ENCODE measurements around the gene BZW1.

Gene BZW1

DNA sequence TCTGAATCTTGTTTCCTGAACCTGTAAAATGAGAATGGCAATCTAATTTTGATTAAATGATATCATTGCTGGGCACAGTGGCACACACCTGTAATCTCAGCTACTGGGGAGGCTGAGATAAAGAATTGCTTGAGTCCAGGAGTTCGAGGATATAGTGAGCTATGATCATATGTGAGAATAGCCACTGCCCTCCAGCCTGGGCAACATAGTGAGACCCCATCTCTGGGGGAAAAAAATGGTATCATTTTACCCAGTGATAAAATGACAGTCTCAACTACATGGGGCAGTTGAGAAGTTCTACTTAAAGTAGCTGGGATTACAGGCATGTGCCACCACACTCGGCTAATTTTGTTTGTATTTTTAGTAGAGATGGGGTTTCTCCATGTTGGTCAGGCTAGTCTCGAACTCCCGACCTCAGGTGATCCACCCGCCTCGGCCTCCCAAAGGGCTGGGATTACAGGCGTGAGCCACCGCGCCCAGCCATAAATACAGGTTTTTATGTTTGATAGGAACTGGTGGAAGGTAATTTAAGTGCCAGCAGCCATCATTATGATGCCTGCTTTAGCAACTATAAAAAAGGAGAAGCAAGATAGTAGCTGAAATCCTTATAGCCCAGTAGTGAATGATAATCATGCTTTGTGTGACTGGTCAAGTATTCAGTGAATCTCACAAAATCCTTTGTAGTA, 17.0 kb downstream of the BZW1 start:
- TF ChIP-seq, protein P1, sequence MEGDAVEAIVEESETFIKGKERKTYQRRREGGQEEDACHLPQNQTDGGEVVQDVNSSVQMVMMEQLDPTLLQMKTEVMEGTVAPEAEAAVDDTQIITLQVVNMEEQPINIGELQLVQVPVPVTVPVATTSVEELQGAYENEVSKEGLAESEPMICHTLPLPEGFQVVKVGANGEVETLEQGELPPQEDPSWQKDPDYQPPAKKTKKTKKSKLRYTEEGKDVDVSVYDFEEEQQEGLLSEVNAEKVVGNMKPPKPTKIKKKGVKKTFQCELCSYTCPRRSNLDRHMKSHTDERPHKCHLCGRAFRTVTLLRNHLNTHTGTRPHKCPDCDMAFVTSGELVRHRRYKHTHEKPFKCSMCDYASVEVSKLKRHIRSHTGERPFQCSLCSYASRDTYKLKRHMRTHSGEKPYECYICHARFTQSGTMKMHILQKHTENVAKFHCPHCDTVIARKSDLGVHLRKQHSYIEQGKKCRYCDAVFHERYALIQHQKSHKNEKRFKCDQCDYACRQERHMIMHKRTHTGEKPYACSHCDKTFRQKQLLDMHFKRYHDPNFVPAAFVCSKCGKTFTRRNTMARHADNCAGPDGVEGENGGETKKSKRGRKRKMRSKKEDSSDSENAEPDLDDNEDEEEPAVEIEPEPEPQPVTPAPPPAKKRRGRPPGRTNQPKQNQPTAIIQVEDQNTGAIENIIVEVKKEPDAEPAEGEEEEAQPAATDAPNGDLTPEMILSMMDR (IDR thresholded peaks at IDR 0.05; ENCODE audit: control insufficient read depth, insufficient read depth, low read depth, low read length, missing control alignments), result no peak
- DNase-seq (ENCODE audit: low read depth), result no peak
- H3K4me3 ChIP-seq (ENCODE audit: control insufficient read depth, low read depth, low read length), result no peak overlapping the region

DNA sequence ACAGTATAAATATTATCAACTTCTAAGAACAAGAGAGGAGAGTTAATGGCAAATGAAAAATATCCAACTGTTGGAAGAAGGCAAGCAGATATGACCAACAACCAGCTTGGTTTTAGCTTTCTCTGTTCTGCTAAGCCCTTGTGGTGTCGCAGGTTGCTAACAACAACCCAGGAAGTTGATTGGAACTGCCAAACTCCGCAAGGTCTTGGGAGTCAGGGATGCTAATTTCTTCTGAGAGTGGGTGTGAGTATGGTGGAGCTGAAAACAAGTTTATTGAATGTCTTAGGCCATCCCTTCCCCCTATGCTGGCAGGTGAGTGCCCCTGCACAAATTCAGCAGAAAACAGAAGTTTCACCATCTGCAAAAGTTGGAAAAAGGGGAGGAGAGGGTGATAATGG, 17.5 kb downstream of the BZW1 start:
- no peak for DNase-seq (ENCODE audit: low read depth)
- TF ChIP-seq, protein P1 (IDR thresholded peaks at IDR 0.05; ENCODE audit: control insufficient read depth, insufficient read depth, low read depth, low read length, missing control alignments), result no peak
- H3K4me3 ChIP-seq (ENCODE audit: control insufficient read depth, low read depth, low read length), result no peak overlapping the region

DNA sequence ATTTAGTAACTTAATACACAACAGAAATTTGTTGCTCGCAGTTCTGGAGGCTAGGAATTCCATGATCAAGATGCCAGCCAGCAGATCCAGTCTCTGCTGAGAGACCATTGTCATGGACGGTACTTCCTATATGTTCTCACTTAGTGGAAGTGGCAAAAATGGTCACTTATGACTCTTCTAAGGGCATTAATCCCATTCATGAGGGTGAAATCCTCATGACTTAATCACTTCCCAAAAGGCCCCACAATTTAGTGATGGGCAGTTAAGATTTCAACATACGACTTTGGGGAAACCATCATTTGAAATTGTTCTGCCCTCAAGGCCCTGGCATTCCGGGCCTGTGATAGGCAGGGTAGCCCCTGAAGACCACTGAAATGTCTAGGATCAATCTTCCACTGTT, 23.0 kb downstream of the BZW1 start:
- no peak for DNase-seq (ENCODE audit: low read depth)
- H3K4me3 ChIP-seq (ENCODE audit: control insufficient read depth, low read depth, low read length), result no peak overlapping the region
- TF ChIP-seq, protein P1 (IDR thresholded peaks at IDR 0.05; ENCODE audit: control insufficient read depth, insufficient read depth, low read depth, low read length, missing control alignments), result no peak

DNA sequence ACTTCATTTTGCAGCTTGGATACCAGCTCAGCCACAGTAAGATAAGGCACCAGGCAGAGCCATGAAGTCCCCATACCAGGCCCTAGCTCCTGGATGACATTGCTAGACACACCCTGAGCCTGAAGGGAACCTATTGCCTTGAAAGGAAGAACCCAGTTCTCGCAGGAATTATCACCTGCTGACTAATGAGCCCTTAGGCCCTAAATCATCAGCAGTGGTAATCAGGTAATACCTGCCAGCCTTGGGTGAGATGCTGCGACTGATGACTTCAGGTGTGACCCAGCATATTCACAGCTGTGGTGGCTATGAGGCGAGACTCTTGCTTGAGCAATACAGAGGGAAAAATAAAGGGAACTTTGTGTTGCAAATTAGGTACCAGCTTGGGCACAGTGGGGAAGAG, 27.8 kb downstream of the BZW1 start:
- TF ChIP-seq, protein P1 (IDR thresholded peaks at IDR 0.05; ENCODE audit: control insufficient read depth, insufficient read depth, low read depth, low read length, missing control alignments), result no peak
- H3K4me3 ChIP-seq (ENCODE audit: control insufficient read depth, low read depth, low read length), result no peak overlapping the region
- no peak for DNase-seq (ENCODE audit: low read depth)

DNA sequence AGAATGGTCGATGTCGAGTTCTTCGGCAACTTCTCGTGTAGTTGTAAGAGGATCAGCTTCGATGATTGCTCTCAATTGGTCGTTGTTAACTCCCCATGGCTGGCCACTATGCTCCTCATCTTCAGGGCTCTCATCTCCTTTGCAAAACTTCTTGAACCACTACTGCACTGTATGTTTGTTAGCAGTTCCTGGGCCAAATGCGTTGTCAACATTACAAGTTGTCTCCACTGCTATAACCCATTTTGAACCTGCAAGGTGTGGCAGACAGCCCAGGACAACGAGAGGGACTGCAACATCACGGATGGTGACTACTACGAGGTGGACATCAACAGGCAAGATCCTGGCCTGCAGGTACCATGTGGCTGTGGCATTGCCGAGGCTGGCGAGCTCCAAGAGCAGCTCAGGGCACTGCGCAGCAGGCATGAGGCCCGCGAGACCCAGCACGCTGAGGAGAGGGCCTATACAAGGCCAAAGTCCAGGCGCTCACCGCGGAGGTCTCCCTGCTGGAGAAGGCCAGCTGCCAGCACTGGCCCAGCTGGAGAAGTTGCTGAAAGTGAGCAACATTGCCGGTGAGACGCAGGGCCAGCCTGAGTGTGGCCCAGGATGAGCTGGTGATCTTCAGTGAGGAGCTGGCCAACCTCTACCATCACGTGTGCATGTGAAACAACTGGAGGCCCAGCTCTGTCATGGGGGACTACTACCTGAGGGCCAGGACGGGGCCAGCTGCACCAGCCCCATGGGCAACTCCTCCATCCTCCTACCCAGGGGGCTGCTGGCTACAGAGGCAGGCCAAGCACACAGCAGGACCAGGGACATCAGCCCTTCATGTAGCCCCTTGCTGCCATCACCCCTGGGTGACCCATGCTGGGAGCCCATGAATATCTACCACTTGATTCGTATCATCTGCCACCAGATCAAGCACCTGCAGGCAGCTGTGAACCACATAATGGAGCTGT, 32.6 kb downstream of the BZW1 start:
- TF ChIP-seq, protein P1 (IDR thresholded peaks at IDR 0.05; ENCODE audit: control insufficient read depth, insufficient read depth, low read depth, low read length, missing control alignments), result no peak
- H3K4me3 ChIP-seq (ENCODE audit: control insufficient read depth, low read depth, low read length), result no peak overlapping the region
- no peak for DNase-seq (ENCODE audit: low read depth)

DNA sequence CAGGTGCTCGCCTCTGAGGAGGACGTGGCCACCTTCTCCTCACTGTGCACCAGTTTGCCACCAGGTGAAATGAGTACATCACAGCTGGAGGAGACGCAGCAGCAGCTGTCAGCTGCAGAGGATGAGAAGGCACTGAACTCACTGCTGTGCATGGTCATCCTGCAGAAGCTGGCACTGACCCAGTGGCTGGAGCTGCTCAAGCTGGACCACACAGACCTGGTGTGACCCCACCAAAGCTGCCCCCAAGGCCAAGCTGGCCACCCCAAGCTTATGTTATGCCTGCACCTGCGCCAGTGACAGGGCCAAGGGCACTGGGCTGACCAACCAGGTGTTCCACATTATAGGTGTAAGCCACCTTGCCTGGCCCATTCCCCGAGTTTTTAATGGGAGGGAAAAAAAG, 33.5 kb downstream of the BZW1 start:
- DNase-seq (ENCODE audit: low read depth), result no peak
- H3K4me3 ChIP-seq (ENCODE audit: control insufficient read depth, low read depth, low read length), result no peak overlapping the region
- TF ChIP-seq, protein P1 (IDR thresholded peaks at IDR 0.05; ENCODE audit: control insufficient read depth, insufficient read depth, low read depth, low read length, missing control alignments), result no peak

Measured in AG09309 (cell line).